Measurements from ENCODE around the gene MAML2.
A peak's percentile ranks its signal among the peaks of the same experiment; 100 is the strongest.
"Not testable (repeated sequence)": the region's sequence is repeated elsewhere in the genome, so short reads cannot be mapped to it uniquely, and the experiment has no call there.

Gene MAML2

GRCh38 chr11:96204366-96204659, 138.7 kb downstream of the MAML2 start:
- DNase-seq, result no peak

- DNase-seq, result no peak
These were observed 139.2 kb downstream of the MAML2 start for GRCh38 chr11:96203567-96204365.

GRCh38 chr11:96200243-96200642, 142.8 kb downstream of the MAML2 start:
- no peak for DNase-seq

GRCh38 chr11:96199563-96200025, 143.4 kb downstream of the MAML2 start:
- DNase-seq, result peak; percentile 57

GRCh38 chr11:96197801-96198701, 144.9 kb downstream of the MAML2 start:
- DNase-seq, result no peak

GRCh38 chr11:96197103-96197502, 145.9 kb downstream of the MAML2 start:
- no peak for DNase-seq

- no peak for DNase-seq
These were observed 146.8 kb downstream of the MAML2 start for GRCh38 chr11:96196181-96196662.

- no peak for DNase-seq
These were observed 147.3 kb downstream of the MAML2 start for GRCh38 chr11:96195671-96196070.

GRCh38 chr11:96194581-96195374, 148.2 kb downstream of the MAML2 start:
- DNase-seq, result no peak

GRCh38 chr11:96193745-96194443, 149.1 kb downstream of the MAML2 start:
- DNase-seq, result no peak

- DNase-seq, result no peak
These were observed 151.2 kb downstream of the MAML2 start for GRCh38 chr11:96191752-96192151.

GRCh38 chr11:96189351-96189750, 153.6 kb downstream of the MAML2 start:
- no peak for DNase-seq

GRCh38 chr11:96188243-96189006, 154.6 kb downstream of the MAML2 start:
- DNase-seq, result peak; percentile 50

- DNase-seq, result peak; percentile 54
These were observed 155.2 kb downstream of the MAML2 start for GRCh38 chr11:96187822-96188221.

- DNase-seq, result no peak
These were observed 156.2 kb downstream of the MAML2 start for GRCh38 chr11:96186806-96187205.

- DNase-seq, result no peak
These were observed 157.7 kb downstream of the MAML2 start for GRCh38 chr11:96185220-96185768.

GRCh38 chr11:96180937-96181336, 162.1 kb downstream of the MAML2 start:
- DNase-seq, result not testable (repeated sequence)

- no peak for DNase-seq
These were observed 162.7 kb downstream of the MAML2 start for GRCh38 chr11:96180341-96180740.

- DNase-seq, result no peak
These were observed 163.1 kb downstream of the MAML2 start for GRCh38 chr11:96179905-96180304.

GRCh38 chr11:96178887-96179279, 164.1 kb downstream of the MAML2 start:
- DNase-seq, result no peak
